Neural cell (in vitro differentiated cells): ENCODE data around the gene OR2V1. TPM values are rescaled to one million over a fixed set of nuclear protein-coding genes. Genes with fewer than 3 reads are reported as not detected.

Experiments
- H2AFZ ChIP-seq: fragments of 200-600, 300-800 bp; sonication (generic), shearing (Covaris generic); 2 replicates; pipeline ENCODE4 v1.6.0; 2014; ENCODE audit warnings: low read depth, mild to moderate bottlenecking, antibody characterized with exemption, low read length, moderate library complexity
- H3F3A ChIP-seq: fragments of 200-600 bp; shearing (Covaris generic); 2 replicates; pipeline ENCODE4 v1.6.1; 2016; ENCODE audit warnings: mild to moderate bottlenecking, moderate library complexity, mixed read lengths, antibody characterized with exemption, low read length; ENCODE audit not compliant: insufficient read depth, poor library complexity, severe bottlenecking
- H3K27ac ChIP-seq: fragments of 200-600, 300-800 bp; sonication (generic), shearing (Covaris generic); 2 replicates; pipeline ENCODE4 v1.5.1; 2014; ENCODE audit warnings: mild to moderate bottlenecking, low read length, moderate library complexity
- H3K27me3 ChIP-seq: fragments of 300-800, 200-600 bp; sonication (generic), shearing (Covaris generic); 2 replicates; pipeline ENCODE4 v1.6.0; 2014; ENCODE audit warnings: mild to moderate bottlenecking, low read depth, low read length, moderate library complexity; ENCODE audit not compliant: insufficient read depth
- H3K36me3 ChIP-seq: fragments of 300-800, 200-600 bp; sonication (generic), shearing (Covaris generic); 2 replicates; pipeline ENCODE4 v1.5.1; 2014; ENCODE audit warnings: mild to moderate bottlenecking, antibody characterized with exemption, low read length, moderate library complexity; ENCODE audit not compliant: insufficient read depth
- H3K4me2 ChIP-seq: fragments of 300-800, 200-600 bp; sonication (generic), shearing (Covaris generic); 2 replicates; pipeline ENCODE4 v1.6.0; 2014; ENCODE audit warnings: mild to moderate bottlenecking, low read length
- H3K4me3 ChIP-seq: fragments of 300-800, 200-600 bp; sonication (generic), shearing (Covaris generic); 2 replicates; pipeline ENCODE4 v1.5.1; 2014; ENCODE audit warnings: mild to moderate bottlenecking, low read length, moderate library complexity
- H3K79me2 ChIP-seq: fragments of 200-600 bp; shearing (Covaris generic); replicated peaks from 2 replicates; pipeline ENCODE4 v1.6.0; 2014; ENCODE audit warnings: mild to moderate bottlenecking, low read length, moderate library complexity; ENCODE audit not compliant: insufficient read depth
- H3K9ac ChIP-seq: fragments of 300-800, 200-600 bp; sonication (generic), shearing (Covaris generic); 2 replicates; pipeline ENCODE4 v1.6.1; 2016; ENCODE audit warnings: mild to moderate bottlenecking, low read length, mixed read lengths
- H3K9me2 ChIP-seq: fragments of 200-600 bp; shearing (Covaris generic); 2 replicates; pipeline ENCODE4 v1.6.1; 2016; ENCODE audit warnings: mild to moderate bottlenecking, low read length, mixed read lengths; ENCODE audit not compliant: insufficient read depth
- H3K9me3 ChIP-seq: fragments of 200-600, 300-800 bp; sonication (generic), shearing (Covaris generic); 2 replicates; pipeline ENCODE4 v1.6.1; 2016; ENCODE audit warnings: mild to moderate bottlenecking, mixed run types, low read length, moderate library complexity, mixed read lengths
- H4K20me1 ChIP-seq: fragments of 200-600 bp; shearing (Covaris generic); 2 replicates; pipeline ENCODE4 v1.6.1; 2016; ENCODE audit warnings: mild to moderate bottlenecking, mixed run types; ENCODE audit not compliant: insufficient read depth
- CTCF ChIP-seq: fragments of 450-650 bp; IDR thresholded peaks from 2 replicates; pipeline ENCODE4 v1.5.1; 2014; ENCODE audit warnings: antibody characterized with exemption, mild to moderate bottlenecking, moderate library complexity; ENCODE audit not compliant: poor library complexity, severe bottlenecking
- EP300 ChIP-seq: fragments of 450-650 bp; conservative IDR thresholded peaks from 2 replicates; pipeline ENCODE4 v1.6.1; 2014; ENCODE audit warnings: antibody characterized with exemption, mild to moderate bottlenecking, moderate library complexity; ENCODE audit not compliant: poor library complexity, severe bottlenecking
- EZH2 ChIP-seq: fragments of 200-600, 300-800 bp; shearing (Covaris generic), sonication (generic); IDR thresholded peaks from 2 replicates; pipeline ENCODE4 v1.6.1; 2014; ENCODE audit warnings: antibody characterized with exemption, low read length, borderline replicate concordance, mild to moderate bottlenecking; ENCODE audit not compliant: insufficient read depth, poor library complexity, severe bottlenecking
- MXI1 ChIP-seq: fragments of 450-650 bp; conservative IDR thresholded peaks from 2 replicates; pipeline ENCODE4 v1.6.1; 2014; ENCODE audit warnings: antibody characterized with exemption, mild to moderate bottlenecking; ENCODE audit not compliant: poor library complexity, severe bottlenecking
- POLR2AphosphoS5 ChIP-seq: IDR thresholded peaks from 2 replicates; pipeline ENCODE4 v1.6.1; 2012
- RAD21 ChIP-seq: fragments of 450-650 bp; conservative IDR thresholded peaks from 2 replicates; pipeline ENCODE4 v1.6.1; 2014; ENCODE audit warnings: antibody characterized with exemption, mild to moderate bottlenecking, moderate library complexity
- REST ChIP-seq: IDR thresholded peaks from 2 replicates; pipeline ENCODE4 v1.6.1; 2012; ENCODE audit warnings: borderline replicate concordance
- SMC3 ChIP-seq: fragments of 450-650 bp; conservative IDR thresholded peaks from 2 replicates; pipeline ENCODE4 v1.6.1; 2014; ENCODE audit warnings: antibody characterized with exemption, mild to moderate bottlenecking, moderate library complexity; ENCODE audit not compliant: poor library complexity
- TAF1 ChIP-seq: IDR thresholded peaks from 2 replicates; pipeline ENCODE4 v1.6.1; 2012; ENCODE audit warnings: low read depth
- polyA plus RNA-seq: library from polyadenylated mRNA; depleted of rRNA; stranded (reverse); fragments of >200 nt; gene quantifications from 2 replicates; pipeline ENCODE4 v1.2.3, GENCODE V29; 2014

Gene OR2V1
- polyA plus RNA-seq, 1 donor from 2014 or later, result not detected

GRCh38 chr5:181133610-181134231 lies 2.8 kb upstream of the OR2V1 start:
- H2AFZ ChIP-seq, result no peak overlapping the region
- TF ChIP-seq EZH2 (no peak), TAF1 (no peak), SMC3 (no peak), RAD21 (no peak), CTCF (no peak), EP300 (no peak), POLR2AphosphoS5 (no peak), MXI1 (no peak), REST (no peak)
- no peaks in the 10 kb centered on the region for H3K27me3 ChIP-seq
- no peaks in the 10 kb centered on the region for H3K9me3 ChIP-seq
- no peaks in the 10 kb centered on the region for H3K36me3 ChIP-seq
- H4K20me1 ChIP-seq, result no peaks in the 10 kb centered on the region
- H3K4me3 ChIP-seq, result no peak overlapping the region
- no peaks in the 10 kb centered on the region for H3F3A ChIP-seq
- H3K79me2 ChIP-seq, result no peaks in the 10 kb centered on the region
- H3K27ac ChIP-seq, result no peak overlapping the region
- no peak overlapping the region for H3K4me2 ChIP-seq
- no peaks in the 10 kb centered on the region for H3K9me2 ChIP-seq
- no peak overlapping the region for H3K9ac ChIP-seq

GRCh38 chr5:181133083-181133482 lies 2.1 kb upstream of the OR2V1 start:
- no peaks in the 10 kb centered on the region for H3K9me2 ChIP-seq
- no peak for TF ChIP-seq SMC3
- no peak for TF ChIP-seq EP300
- TF ChIP-seq POLR2AphosphoS5, result no peak
- no peak for TF ChIP-seq TAF1
- TF ChIP-seq RAD21, result no peak
- TF ChIP-seq CTCF, result no peak

More at GRCh38 chr5:181133083-181133482, 2.1 kb upstream of the OR2V1 start:
- H3K4me3 ChIP-seq, result no peak overlapping the region
- no peak overlapping the region for H3K9ac ChIP-seq
- no peaks in the 10 kb centered on the region for H3F3A ChIP-seq
- H3K9me3 ChIP-seq, result no peaks in the 10 kb centered on the region
- no peaks in the 10 kb centered on the region for H3K79me2 ChIP-seq
- H3K4me2 ChIP-seq, result no peak overlapping the region
- no peaks in the 10 kb centered on the region for H4K20me1 ChIP-seq
- H3K27ac ChIP-seq, result no peak overlapping the region
- no peaks in the 10 kb centered on the region for H3K27me3 ChIP-seq
- no peak overlapping the region for H2AFZ ChIP-seq
- H3K36me3 ChIP-seq, result no peaks in the 10 kb centered on the region
